Tibial nerve (tissue), 4 donors: ENCODE data around the gene ID3.

Experiments used
- CTCF ChIP-seq, 5 experiments: fragments of 200-600 bp in 3 of 5; fragments of 450-650 bp in 2 of 5; sonication (generic) in 3 of 5; IDR thresholded peaks; one replicate each; pipeline ENCODE4 v1.5.1; 2016 to 2019; ENCODE audit warnings: antibody characterized with exemption in 5 of 5, mild to moderate bottlenecking in 3 of 5, moderate library complexity in 2 of 5
- EP300 ChIP-seq, 2 donors: sonication (generic); formaldehyde crosslinking; IDR thresholded peaks; one replicate each; pipeline ENCODE4 v1.6.1; 2017; ENCODE audit warnings: antibody characterized with exemption in 2 of 2, mild to moderate bottlenecking in 1 of 2
- POLR2A ChIP-seq, 2 donors: fragments of 450-650 bp; IDR thresholded peaks; one replicate each; pipeline ENCODE4 v1.6.1; 2017; ENCODE audit warnings: antibody characterized with exemption in 2 of 2, mild to moderate bottlenecking in 2 of 2, moderate library complexity in 2 of 2

- TF ChIP-seq CTCF (IDR thresholded peaks at IDR 0.05) = peak in 3 of 5 experiments; percentile 9 to 40 (median 15)
- TF ChIP-seq POLR2A (IDR thresholded peaks at IDR 0.05) = no peak
- TF ChIP-seq EP300 (IDR thresholded peaks at IDR 0.05) = peak in 1 of 2 donors; percentile 58
Observed at GRCh38 chr1:23530747-23531561, 28.3 kb downstream of the ID3 start, which contains the start of gene E2F2.
